A549 (cell line): Measurements from ENCODE around the gene ZSCAN2. TPM values are rescaled to one million over a fixed set of nuclear protein-coding genes. Genes with fewer than 3 reads are reported as not detected.

ENCODE experiments used
- ATAC-seq, 2 experiments: fragments of 200-7000 bp in 1 of 2; fragments of >200 bp in 1 of 2; cut with Nextera tagmentation in 1 of 2; cut with Tn5 transposase in 1 of 2; 3 replicates each; pipeline versions ENCODE4 v1.8.0 to v1.9.1; 2018 to 2020; ENCODE audit warnings: mild to moderate bottlenecking in 1 of 2, moderate library complexity in 1 of 2
- CTCF ChIA-PET: fragments of 300-600 bp; sonication (Branson Sonifier 250); formaldehyde crosslinking; extraction: SDS; loops from one replicate; lab custom pipeline; 2021; ENCODE audit warnings: antibody characterized with exemption, inconsistent platforms; lab: Yijun Ruan, JAX
- POLR2A ChIA-PET: fragments of 350-600 bp; formaldehyde crosslinking; extraction: SDS; loops from one replicate; lab custom pipeline; 2021; ENCODE audit warnings: antibody characterized with exemption, inconsistent platforms; lab: Yijun Ruan, JAX
- DNase-seq, 2 experiments: peaks; one replicate each; pipeline versions ENCODE4 v3.0.0 to v3.0.0-alpha.2; 2011 to 2016; ENCODE audit warnings: low read depth in 1 of 2, low spot score in 1 of 2
- FAIRE-seq: peaks from 2 replicates; lab custom pipeline; 2011; peaks lifted over from hg19 to GRCh38; lab: Jason Lieb, UNC
- H3K27ac ChIP-seq, 2 experiments: fragments of >200 bp; sonication (Bioruptor Twin); formaldehyde crosslinking; 3 replicates each; pipeline ENCODE4 v1.5.1; 2016 to 2017
- H3K4me1 ChIP-seq: fragments of >200 bp; sonication (Bioruptor Twin); formaldehyde crosslinking; 3 replicates; pipeline ENCODE4 v1.6.1; 2016
- H3K4me2 ChIP-seq: fragments of >200 bp; sonication (Bioruptor Twin); formaldehyde crosslinking; 3 replicates; pipeline ENCODE4 v1.6.1; 2016
- H3K4me3 ChIP-seq: fragments of >200 bp; sonication (Bioruptor Twin); formaldehyde crosslinking; 3 replicates; pipeline ENCODE4 v1.5.1; 2016
- H3K9me3 ChIP-seq: fragments of >200 bp; sonication (Bioruptor Twin); formaldehyde crosslinking; 3 replicates; pipeline ENCODE4 v1.6.1; 2016
- BHLHE40 ChIP-seq: IDR thresholded peaks from 2 replicates; pipeline ENCODE4 v1.6.1; 2012; ENCODE audit warnings: low read depth, low read length, inconsistent platforms
- CBX8 ChIP-seq: fragments of 200-600 bp; sonication (generic); IDR thresholded peaks from 2 replicates; pipeline ENCODE4 v1.6.1; 2016
- EHF ChIP-seq: fragments of 250-450 bp; sonication (Bioruptor Pico); IDR thresholded peaks from 2 replicates; pipeline ENCODE4 v1.5.0; 2020; ENCODE audit warnings: mild to moderate bottlenecking
- ESRRA ChIP-seq: fragments of 150-350 bp; IDR thresholded peaks from 2 replicates; pipeline ENCODE4 v1.6.1; 2014; ENCODE audit warnings: mild to moderate bottlenecking, low read length, borderline replicate concordance
- FOXS1 ChIP-seq: fragments of 250-450 bp; sonication (Bioruptor Pico); IDR thresholded peaks from 2 replicates; pipeline ENCODE4 v1.5.0; 2020; ENCODE audit warnings: mild to moderate bottlenecking, moderate library complexity
- GATA3 ChIP-seq: IDR thresholded peaks from 2 replicates; pipeline ENCODE4 v1.6.1; 2012; ENCODE audit warnings: borderline replicate concordance
- HOXB13 ChIP-seq: fragments of 250-450 bp; sonication (Bioruptor Pico); IDR thresholded peaks from 2 replicates; pipeline ENCODE4 v1.5.0; 2020; ENCODE audit warnings: low read depth, mild to moderate bottlenecking, moderate library complexity
- HOXB5 ChIP-seq: fragments of 250-450 bp; sonication (Bioruptor Pico); IDR thresholded peaks from 2 replicates; pipeline ENCODE4 v1.5.0; 2020; ENCODE audit warnings: mild to moderate bottlenecking, moderate library complexity
- JUN ChIP-seq, 2 experiments: fragments of >200 bp; sonication (Bioruptor Twin); formaldehyde crosslinking; IDR thresholded peaks; 2 replicates in 1 of 2; 3 replicates in 1 of 2; pipeline ENCODE4 v1.6.1; 2016 to 2017
- JUNB ChIP-seq: fragments of >200 bp; sonication (Bioruptor Twin); formaldehyde crosslinking; IDR thresholded peaks from 2 replicates; pipeline ENCODE4 v1.6.1; 2016
- MAX ChIP-seq: IDR thresholded peaks from 2 replicates; pipeline ENCODE4 v1.6.1; 2012
- MAZ ChIP-seq: fragments of 150-350 bp; IDR thresholded peaks from 2 replicates; pipeline ENCODE4 v1.6.1; 2014; ENCODE audit warnings: antibody characterized with exemption, low read depth, low read length, borderline replicate concordance
- NPAS2 ChIP-seq: fragments of 250-450 bp; sonication (Bioruptor Pico); IDR thresholded peaks from 2 replicates; pipeline ENCODE4 v1.8.0; 2022; ENCODE audit warnings: mild to moderate bottlenecking, moderate library complexity, borderline replicate concordance
- NR3C1 ChIP-seq: fragments of >200 bp; sonication (Bioruptor Twin); formaldehyde crosslinking; IDR thresholded peaks from 3 replicates; pipeline ENCODE4 v1.6.1; 2017
- PHF8 ChIP-seq: fragments of 200-600 bp; sonication (generic); IDR thresholded peaks from 2 replicates; pipeline ENCODE4 v1.6.1; 2016; ENCODE audit warnings: low read depth, mild to moderate bottlenecking, antibody characterized with exemption, moderate library complexity, borderline replicate concordance
- POLR2AphosphoS2 ChIP-seq: conservative IDR thresholded peaks from 2 replicates; pipeline ENCODE4 v1.6.1; 2012; ENCODE audit warnings: low read length, improper control_type of control experiment, inconsistent platforms
- RAD21 ChIP-seq, 2 experiments: fragments of >200 bp in 1 of 2; sonication (Bioruptor Twin) in 1 of 2; formaldehyde crosslinking in 1 of 2; IDR thresholded peaks in 1 of 2; conservative IDR thresholded peaks in 1 of 2; 2 replicates in 1 of 2; 3 replicates in 1 of 2; pipeline ENCODE4 v1.6.1; 2012 to 2018; ENCODE audit warnings: inconsistent platforms in 1 of 2
- RCOR1 ChIP-seq: fragments of 150-350 bp; IDR thresholded peaks from 2 replicates; pipeline ENCODE4 v1.6.1; 2014; ENCODE audit warnings: antibody characterized with exemption, low read length, low read depth
- REST ChIP-seq: fragments of 200-600 bp; sonication (generic); IDR thresholded peaks from 2 replicates; pipeline ENCODE4 v1.6.1; 2016; ENCODE audit warnings: antibody characterized with exemption, mild to moderate bottlenecking, moderate library complexity
- RFX5 ChIP-seq: fragments of 450-650 bp; IDR thresholded peaks from 2 replicates; pipeline ENCODE4 v1.7.1; 2014; ENCODE audit warnings: antibody characterized with exemption, mild to moderate bottlenecking, moderate library complexity
- RNF2 ChIP-seq: fragments of 200-600 bp; sonication (generic); IDR thresholded peaks from 2 replicates; pipeline ENCODE4 v1.6.1; 2016; ENCODE audit warnings: low read depth, mild to moderate bottlenecking, antibody characterized with exemption, moderate library complexity, borderline replicate concordance
- TFCP2L1 ChIP-seq: fragments of 250-450 bp; sonication (Bioruptor Pico); IDR thresholded peaks from 2 replicates; pipeline ENCODE4 v1.5.0; 2021; ENCODE audit warnings: mild to moderate bottlenecking
- USF2 ChIP-seq: fragments of 450-650 bp; IDR thresholded peaks from 2 replicates; pipeline ENCODE4 v1.6.1; 2014; ENCODE audit warnings: antibody characterized with exemption
- ZFP36 ChIP-seq: fragments of 450-650 bp; IDR thresholded peaks from 2 replicates; pipeline ENCODE4 v1.6.1; 2014; ENCODE audit warnings: borderline replicate concordance; ENCODE audit not compliant: partially characterized antibody
- ZSCAN20 ChIP-seq: fragments of 250-450 bp; sonication (Bioruptor Pico); IDR thresholded peaks from 2 replicates; pipeline ENCODE4 v1.8.0; 2022; ENCODE audit warnings: mild to moderate bottlenecking, moderate library complexity
- WGBS: methylation state at CpG from one replicate; pipeline ENCODE4 v1.1.6; 2017; ENCODE audit errors: missing lambda C conversion rate; 5-methylcytosine and 5-hydroxymethylcytosine counted together
- polyA plus RNA-seq, 4 experiments: library from polyadenylated mRNA; depleted of rRNA in 3 of 4; stranded (reverse); fragments of >200 nt; fragmentation: RNase III in 1 of 4; extraction: RNeasy Plus Mini Kit Qiagen cat#74134 plus additional on column Dnase treatment in 1 of 4; gene quantifications; 2 replicates in 3 of 4; 3 replicates in 1 of 4; pipeline ENCODE4 v1.2.3, GENCODE V29; 2011 to 2017
- TF ChIP-seq, protein P1 (sequence below): fragments of >200 bp; sonication (Bioruptor Twin); formaldehyde crosslinking; IDR thresholded peaks from 3 replicates; pipeline ENCODE4 v1.5.1; 2016
- TF ChIP-seq, protein P2 (sequence below): fragments of >200 bp; sonication (Bioruptor Twin); formaldehyde crosslinking; IDR thresholded peaks from 3 replicates; pipeline ENCODE4 v1.6.1; 2016

The ZSCAN2 gene
- polyA plus RNA-seq, 2 of the 4 experiments (the other 2 are of a cell fraction) = 16.5 to 17.5 TPM

GRCh38 chr15:84609818-84610525, 9.2 kb downstream of the ZSCAN2 start:
- ChIA-PET CTCF (interaction anchor here (0.6 to 2.8 kb wide), 5 partner anchors 10 to 196 kb away, joined by 3 to 14 read pairs (median 3); no protein-coding TSS in a partner anchor), POLR2A (no interaction called here)
- ATAC-seq = no peak
- Histone ChIP-seq H3K4me3 (no peak overlapping the region), H3K9me3 (no peaks in the 10 kb centered on the region), H3K4me2 (no peak overlapping the region), H3K4me1 (peaks cover 26% of the 10 kb centered on the region), H3K27ac (no peak overlapping the region)
- 91% methylated on average over 11 of the region's 11 CpGs for WGBS
- TF ChIP-seq RCOR1 (no peak), USF2 (no peak), JUN (IDR thresholded peaks at IDR 0.05) (no peak), NPAS2 (no peak), RFX5 (no peak), BHLHE40 (no peak), FOXS1 (no peak), ZSCAN20 (no peak), RNF2 (no peak), EHF (CRISPR knock-in tag) (no peak), ESRRA (no peak), ZFP36 (no peak), RAD21 (conservative IDR thresholded peaks at IDR 0.05 in 1 of 2, IDR thresholded peaks at IDR 0.05 in 1 of 2) (no peak), MAX (no peak), MAZ (no peak), POLR2AphosphoS2 (no peak), TFCP2L1 (no peak), JUNB (no peak), HOXB13 (CRISPR knock-in tag) (no peak)
- TF ChIP-seq, protein P1, sequence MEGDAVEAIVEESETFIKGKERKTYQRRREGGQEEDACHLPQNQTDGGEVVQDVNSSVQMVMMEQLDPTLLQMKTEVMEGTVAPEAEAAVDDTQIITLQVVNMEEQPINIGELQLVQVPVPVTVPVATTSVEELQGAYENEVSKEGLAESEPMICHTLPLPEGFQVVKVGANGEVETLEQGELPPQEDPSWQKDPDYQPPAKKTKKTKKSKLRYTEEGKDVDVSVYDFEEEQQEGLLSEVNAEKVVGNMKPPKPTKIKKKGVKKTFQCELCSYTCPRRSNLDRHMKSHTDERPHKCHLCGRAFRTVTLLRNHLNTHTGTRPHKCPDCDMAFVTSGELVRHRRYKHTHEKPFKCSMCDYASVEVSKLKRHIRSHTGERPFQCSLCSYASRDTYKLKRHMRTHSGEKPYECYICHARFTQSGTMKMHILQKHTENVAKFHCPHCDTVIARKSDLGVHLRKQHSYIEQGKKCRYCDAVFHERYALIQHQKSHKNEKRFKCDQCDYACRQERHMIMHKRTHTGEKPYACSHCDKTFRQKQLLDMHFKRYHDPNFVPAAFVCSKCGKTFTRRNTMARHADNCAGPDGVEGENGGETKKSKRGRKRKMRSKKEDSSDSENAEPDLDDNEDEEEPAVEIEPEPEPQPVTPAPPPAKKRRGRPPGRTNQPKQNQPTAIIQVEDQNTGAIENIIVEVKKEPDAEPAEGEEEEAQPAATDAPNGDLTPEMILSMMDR = no peak
- no peak for DNase-seq
- FAIRE-seq = no peak

DNA sequence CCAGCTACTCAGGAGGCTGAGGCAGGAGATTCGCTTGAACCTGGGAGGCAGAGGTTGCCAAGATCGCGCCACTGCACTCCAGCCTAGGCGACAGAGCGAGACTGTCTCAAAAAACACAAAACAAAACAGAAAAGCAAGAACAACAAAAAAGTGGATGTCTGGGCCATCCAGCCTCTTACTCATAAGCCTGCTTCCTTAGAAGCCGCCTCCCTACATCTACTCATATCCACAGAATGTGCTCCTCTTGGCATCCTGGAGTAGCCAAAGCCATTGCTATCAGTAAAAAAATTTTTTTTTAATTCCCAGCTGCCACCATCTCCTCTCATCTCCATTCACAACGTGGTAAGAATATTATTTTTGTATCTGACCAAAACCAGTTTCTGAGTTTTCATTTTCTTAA, 10.8 kb downstream of the ZSCAN2 start:
- no peak for ATAC-seq
- ChIA-PET CTCF (interaction anchor here (0.8 to 2.4 kb wide), 3 partner anchors 10 to 14 kb away, joined by 3 to 7 read pairs (median 4); partner anchors contain the start of gene ZSCAN2), POLR2A (no interaction called here)
- no peak overlapping the region for H3K4me2 ChIP-seq
- WGBS = 91% methylated on average over 7 of the region's 7 CpGs
- no peak overlapping the region for H3K27ac ChIP-seq
- H3K4me3 ChIP-seq = no peak overlapping the region
- peaks cover 9% of the 10 kb centered on the region for H3K4me1 ChIP-seq
- DNase-seq = no peak
- FAIRE-seq = no peak
- no peaks in the 10 kb centered on the region for H3K9me3 ChIP-seq
- TF ChIP-seq, protein P2, sequence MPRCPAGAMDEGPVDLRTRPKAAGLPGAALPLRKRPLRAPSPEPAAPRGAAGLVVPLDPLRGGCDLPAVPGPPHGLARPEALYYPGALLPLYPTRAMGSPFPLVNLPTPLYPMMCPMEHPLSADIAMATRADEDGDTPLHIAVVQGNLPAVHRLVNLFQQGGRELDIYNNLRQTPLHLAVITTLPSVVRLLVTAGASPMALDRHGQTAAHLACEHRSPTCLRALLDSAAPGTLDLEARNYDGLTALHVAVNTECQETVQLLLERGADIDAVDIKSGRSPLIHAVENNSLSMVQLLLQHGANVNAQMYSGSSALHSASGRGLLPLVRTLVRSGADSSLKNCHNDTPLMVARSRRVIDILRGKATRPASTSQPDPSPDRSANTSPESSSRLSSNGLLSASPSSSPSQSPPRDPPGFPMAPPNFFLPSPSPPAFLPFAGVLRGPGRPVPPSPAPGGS = no peak
- TF ChIP-seq PHF8 = no peak
- TF ChIP-seq RNF2 = no peak
- no peak for TF ChIP-seq HOXB5 (CRISPR knock-in tag)
- TF ChIP-seq REST = no peak
- TF ChIP-seq BHLHE40 = no peak
- no peak for TF ChIP-seq FOXS1
- no peak for TF ChIP-seq HOXB13 (CRISPR knock-in tag)
- no peak for TF ChIP-seq GATA3
- TF ChIP-seq NR3C1 = no peak
- TF ChIP-seq, protein P1 = no peak
- no peak for TF ChIP-seq CBX8
